T-helper 1 cell treated with Interleukin-12 subunit alpha and Interleukin-12 subunit beta and Interleukin-4 antibody, amounts not matched to agents 30 μg/mL and 1 μg/mL, for 36 hours (primary cell): ENCODE results near the gene PHLDA2.
A peak's percentile ranks its signal among the peaks of the same experiment; 100 is the strongest.

Experiments used
- H3K27ac Mint-ChIP-seq: one replicate; pipeline ENCODE4 v1.8.0; 2021; ENCODE audit warnings: mild to moderate bottlenecking, mixed read lengths
- H3K27me3 Mint-ChIP-seq: one replicate; pipeline ENCODE4 v1.8.0; 2021; ENCODE audit warnings: low read depth, mixed read lengths
- H3K36me3 Mint-ChIP-seq: one replicate; pipeline ENCODE4 v1.8.0; 2021; ENCODE audit warnings: low read depth, mixed read lengths
- H3K4me1 Mint-ChIP-seq: one replicate; pipeline ENCODE4 v1.8.0; 2021; ENCODE audit warnings: low read depth, mixed read lengths
- H3K4me3 Mint-ChIP-seq: one replicate; pipeline ENCODE4 v1.8.0; 2021; ENCODE audit warnings: mild to moderate bottlenecking, moderate library complexity, mixed read lengths
- H3K9me3 Mint-ChIP-seq: one replicate; pipeline ENCODE4 v1.8.0; 2021; ENCODE audit warnings: mixed read lengths

Gene PHLDA2

GRCh38 chr11:2904153-2905052 is 24.8 kb downstream of the PHLDA2 start:
- Mint-ChIP-seq H3K36me3 (peaks cover 10% of the 10 kb centered on the region), H3K27me3 (no peaks in the 10 kb centered on the region), H3K27ac (peak overlapping the region; percentile 28), H3K4me3 (no peak overlapping the region), H3K9me3 (peaks cover 9% of the 10 kb centered on the region), H3K4me1 (peaks cover 25% of the 10 kb centered on the region)

GRCh38 chr11:2903672-2904011 is 25.6 kb downstream of the PHLDA2 start:
- H3K9me3 Mint-ChIP-seq, result peaks cover 9% of the 10 kb centered on the region
- H3K36me3 Mint-ChIP-seq, result peaks cover 10% of the 10 kb centered on the region
- H3K27me3 Mint-ChIP-seq, result no peaks in the 10 kb centered on the region
- H3K4me3 Mint-ChIP-seq, result peak overlapping the region; percentile 65
- H3K4me1 Mint-ChIP-seq, result peaks cover 32% of the 10 kb centered on the region
- H3K27ac Mint-ChIP-seq, result peak overlapping the region; percentile 61

GRCh38 chr11:2902784-2903671 is 26.2 kb downstream of the PHLDA2 start:
- H3K36me3 Mint-ChIP-seq, result peaks cover 10% of the 10 kb centered on the region
- peak overlapping the region; percentile 61 for H3K27ac Mint-ChIP-seq
- peaks cover 9% of the 10 kb centered on the region for H3K9me3 Mint-ChIP-seq
- peak overlapping the region; percentile 65 for H3K4me3 Mint-ChIP-seq
- H3K4me1 Mint-ChIP-seq, result peaks cover 38% of the 10 kb centered on the region
- no peaks in the 10 kb centered on the region for H3K27me3 Mint-ChIP-seq

GRCh38 chr11:2901854-2902783 is 27.1 kb downstream of the PHLDA2 start:
- peak overlapping the region; percentile 57 for H3K4me3 Mint-ChIP-seq
- H3K9me3 Mint-ChIP-seq, result peaks cover 9% of the 10 kb centered on the region
- H3K4me1 Mint-ChIP-seq, result peaks cover 42% of the 10 kb centered on the region
- H3K27ac Mint-ChIP-seq, result peak overlapping the region; percentile 41
- no peaks in the 10 kb centered on the region for H3K27me3 Mint-ChIP-seq
- peaks cover 10% of the 10 kb centered on the region for H3K36me3 Mint-ChIP-seq

- Mint-ChIP-seq H3K9me3 (peaks cover 9% of the 10 kb centered on the region), H3K27ac (no peak overlapping the region), H3K27me3 (no peaks in the 10 kb centered on the region), H3K4me3 (peak overlapping the region; percentile 58), H3K4me1 (peaks cover 42% of the 10 kb centered on the region), H3K36me3 (peaks cover 10% of the 10 kb centered on the region)
These were observed 27.9 kb downstream of the PHLDA2 start for GRCh38 chr11:2901196-2901796.

GRCh38 chr11:2899080-2899783 is 30.0 kb downstream of the PHLDA2 start:
- Mint-ChIP-seq H3K36me3 (peaks cover 2% of the 10 kb centered on the region), H3K4me3 (peak overlapping the region; percentile 82), H3K4me1 (peaks cover 32% of the 10 kb centered on the region), H3K27me3 (no peaks in the 10 kb centered on the region), H3K9me3 (no peaks in the 10 kb centered on the region), H3K27ac (peak overlapping the region; percentile 73)

- Mint-ChIP-seq H3K4me1 (peaks cover 28% of the 10 kb centered on the region), H3K36me3 (no peaks in the 10 kb centered on the region), H3K4me3 (peak overlapping the region; percentile 82), H3K9me3 (no peaks in the 10 kb centered on the region), H3K27me3 (no peaks in the 10 kb centered on the region), H3K27ac (peak overlapping the region; percentile 97)
These were observed 30.7 kb downstream of the PHLDA2 start for GRCh38 chr11:2898366-2899079.

GRCh38 chr11:2897048-2897447 is 32.2 kb downstream of the PHLDA2 start:
- no peak overlapping the region for H3K27ac Mint-ChIP-seq
- no peaks in the 10 kb centered on the region for H3K27me3 Mint-ChIP-seq
- no peaks in the 10 kb centered on the region for H3K36me3 Mint-ChIP-seq
- peaks cover 32% of the 10 kb centered on the region for H3K4me1 Mint-ChIP-seq
- no peak overlapping the region for H3K4me3 Mint-ChIP-seq
- H3K9me3 Mint-ChIP-seq, result no peaks in the 10 kb centered on the region

GRCh38 chr11:2896047-2896446 is 33.2 kb downstream of the PHLDA2 start:
- Mint-ChIP-seq H3K27ac (peak overlapping the region; percentile 62), H3K9me3 (no peaks in the 10 kb centered on the region), H3K4me1 (peaks cover 35% of the 10 kb centered on the region), H3K4me3 (no peak overlapping the region), H3K27me3 (no peaks in the 10 kb centered on the region), H3K36me3 (no peaks in the 10 kb centered on the region)

- Mint-ChIP-seq H3K9me3 (no peaks in the 10 kb centered on the region), H3K4me3 (no peak overlapping the region), H3K27me3 (no peaks in the 10 kb centered on the region), H3K4me1 (peaks cover 20% of the 10 kb centered on the region), H3K36me3 (no peaks in the 10 kb centered on the region), H3K27ac (no peak overlapping the region)
These were observed 35.3 kb downstream of the PHLDA2 start for GRCh38 chr11:2893935-2894334.

- H3K27me3 Mint-ChIP-seq, result no peaks in the 10 kb centered on the region
- no peaks in the 10 kb centered on the region for H3K9me3 Mint-ChIP-seq
- H3K4me1 Mint-ChIP-seq, result peaks cover 11% of the 10 kb centered on the region
- H3K36me3 Mint-ChIP-seq, result no peaks in the 10 kb centered on the region
- peak overlapping the region; percentile 76 for H3K27ac Mint-ChIP-seq
- peak overlapping the region; percentile 81 for H3K4me3 Mint-ChIP-seq
These were observed 36.2 kb downstream of the PHLDA2 start for GRCh38 chr11:2892967-2893528.

- H3K27ac Mint-ChIP-seq, result peak overlapping the region; percentile 76
- peak overlapping the region; percentile 81 for H3K4me3 Mint-ChIP-seq
- no peaks in the 10 kb centered on the region for H3K36me3 Mint-ChIP-seq
- H3K4me1 Mint-ChIP-seq, result peaks cover 7% of the 10 kb centered on the region
- H3K9me3 Mint-ChIP-seq, result no peaks in the 10 kb centered on the region
- peaks cover under 1% of the 10 kb centered on the region for H3K27me3 Mint-ChIP-seq
These were observed 36.8 kb downstream of the PHLDA2 start for GRCh38 chr11:2892215-2892966.
